ENCODE results near the gene HRH1.

Gene HRH1

DNA sequence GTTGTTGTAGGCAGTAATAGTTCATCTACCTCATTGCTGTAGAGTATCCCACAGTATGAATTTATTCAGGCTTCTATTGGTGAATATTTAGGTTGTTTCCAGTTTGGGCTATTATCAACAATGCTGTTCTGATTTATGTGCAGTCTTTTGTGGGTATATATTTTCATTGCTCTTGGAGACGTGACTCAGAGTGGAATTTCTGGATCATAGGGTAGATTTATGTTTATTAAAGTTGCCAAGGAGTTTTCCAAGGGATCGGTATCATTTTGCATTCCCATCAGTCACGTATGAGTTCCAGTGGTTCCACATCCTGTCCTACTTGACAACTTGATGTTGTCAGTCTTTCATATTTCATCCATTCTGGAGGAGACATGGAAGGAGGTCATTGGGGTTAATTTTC lies 8.4 kb upstream of the HRH1 start:
- H3K9ac ChIP-seq (ENCODE audit: low read length) = no peak overlapping the region
- H2AFZ ChIP-seq (ENCODE audit: low read length) = no peak overlapping the region
- H3K9me2 ChIP-seq (ENCODE audit: low read depth, low read length) = no peaks in the 10 kb centered on the region
- H3K27me3 ChIP-seq (ENCODE audit: insufficient read depth, low read length) = no peaks in the 10 kb centered on the region
- no peak overlapping the region for H3K27ac ChIP-seq (ENCODE audit: low read depth, low read length, poor library complexity, severe bottlenecking)
- H3K4me3 ChIP-seq (ENCODE audit: low read depth, low read length, poor library complexity, severe bottlenecking) = no peak overlapping the region
- TF ChIP-seq, protein P1, sequence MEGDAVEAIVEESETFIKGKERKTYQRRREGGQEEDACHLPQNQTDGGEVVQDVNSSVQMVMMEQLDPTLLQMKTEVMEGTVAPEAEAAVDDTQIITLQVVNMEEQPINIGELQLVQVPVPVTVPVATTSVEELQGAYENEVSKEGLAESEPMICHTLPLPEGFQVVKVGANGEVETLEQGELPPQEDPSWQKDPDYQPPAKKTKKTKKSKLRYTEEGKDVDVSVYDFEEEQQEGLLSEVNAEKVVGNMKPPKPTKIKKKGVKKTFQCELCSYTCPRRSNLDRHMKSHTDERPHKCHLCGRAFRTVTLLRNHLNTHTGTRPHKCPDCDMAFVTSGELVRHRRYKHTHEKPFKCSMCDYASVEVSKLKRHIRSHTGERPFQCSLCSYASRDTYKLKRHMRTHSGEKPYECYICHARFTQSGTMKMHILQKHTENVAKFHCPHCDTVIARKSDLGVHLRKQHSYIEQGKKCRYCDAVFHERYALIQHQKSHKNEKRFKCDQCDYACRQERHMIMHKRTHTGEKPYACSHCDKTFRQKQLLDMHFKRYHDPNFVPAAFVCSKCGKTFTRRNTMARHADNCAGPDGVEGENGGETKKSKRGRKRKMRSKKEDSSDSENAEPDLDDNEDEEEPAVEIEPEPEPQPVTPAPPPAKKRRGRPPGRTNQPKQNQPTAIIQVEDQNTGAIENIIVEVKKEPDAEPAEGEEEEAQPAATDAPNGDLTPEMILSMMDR (IDR thresholded peaks at IDR 0.05; ENCODE audit: low read length) = no peak
- TF ChIP-seq EZH2 (IDR thresholded peaks at IDR 0.05; ENCODE audit: borderline replicate concordance, low read length) = no peak
- no peak overlapping the region for H3K4me2 ChIP-seq (ENCODE audit: low read length)
- no peaks in the 10 kb centered on the region for H3K79me2 ChIP-seq (ENCODE audit: insufficient read depth, low read length)
- H3F3A ChIP-seq (ENCODE audit: insufficient read depth, low read length) = no peaks in the 10 kb centered on the region
- no peaks in the 10 kb centered on the region for H3K4me1 ChIP-seq (ENCODE audit: insufficient read depth, low read length, severe bottlenecking)
- no peaks in the 10 kb centered on the region for H4K20me1 ChIP-seq (ENCODE audit: insufficient read depth, low read length)
- no peaks in the 10 kb centered on the region for H3K9me3 ChIP-seq (ENCODE audit: low read length)
- H3K36me3 ChIP-seq (ENCODE audit: insufficient read depth, low read length) = no peaks in the 10 kb centered on the region

- Histone ChIP-seq H2AFZ (ENCODE audit: low read length) (no peak overlapping the region), H3K36me3 (ENCODE audit: insufficient read depth, low read length) (no peaks in the 10 kb centered on the region), H3F3A (ENCODE audit: insufficient read depth, low read length) (no peaks in the 10 kb centered on the region), H3K4me3 (ENCODE audit: low read depth, low read length, poor library complexity, severe bottlenecking) (no peak overlapping the region), H4K20me1 (ENCODE audit: insufficient read depth, low read length) (no peaks in the 10 kb centered on the region), H3K9me2 (ENCODE audit: low read depth, low read length) (no peaks in the 10 kb centered on the region), H3K9me3 (ENCODE audit: low read length) (no peaks in the 10 kb centered on the region), H3K4me2 (ENCODE audit: low read length) (no peak overlapping the region), H3K79me2 (ENCODE audit: insufficient read depth, low read length) (no peaks in the 10 kb centered on the region), H3K4me1 (ENCODE audit: insufficient read depth, low read length, severe bottlenecking) (no peaks in the 10 kb centered on the region), H3K9ac (ENCODE audit: low read length) (no peak overlapping the region), H3K27ac (ENCODE audit: low read depth, low read length, poor library complexity, severe bottlenecking) (no peak overlapping the region), H3K27me3 (ENCODE audit: insufficient read depth, low read length) (no peaks in the 10 kb centered on the region)
- TF ChIP-seq, protein P1 (IDR thresholded peaks at IDR 0.05; ENCODE audit: low read length) = no peak
- TF ChIP-seq EZH2 (IDR thresholded peaks at IDR 0.05; ENCODE audit: borderline replicate concordance, low read length) = no peak
Observed at GRCh38 chr3:11146773-11147660, 7.3 kb upstream of the HRH1 start.

GRCh38 chr3:11150256-11150655 lies 4.0 kb upstream of the HRH1 start:
- Histone ChIP-seq H3K4me2 (ENCODE audit: low read length) (no peak overlapping the region), H3K27me3 (ENCODE audit: insufficient read depth, low read length) (no peaks in the 10 kb centered on the region), H2AFZ (ENCODE audit: low read length) (no peak overlapping the region), H3K79me2 (ENCODE audit: insufficient read depth, low read length) (no peaks in the 10 kb centered on the region), H3K4me3 (ENCODE audit: low read depth, low read length, poor library complexity, severe bottlenecking) (no peak overlapping the region), H3K9me3 (ENCODE audit: low read length) (no peaks in the 10 kb centered on the region), H3F3A (ENCODE audit: insufficient read depth, low read length) (no peaks in the 10 kb centered on the region), H3K27ac (ENCODE audit: low read depth, low read length, poor library complexity, severe bottlenecking) (no peak overlapping the region), H3K9ac (ENCODE audit: low read length) (no peak overlapping the region), H3K9me2 (ENCODE audit: low read depth, low read length) (no peaks in the 10 kb centered on the region), H3K36me3 (ENCODE audit: insufficient read depth, low read length) (no peaks in the 10 kb centered on the region), H3K4me1 (ENCODE audit: insufficient read depth, low read length, severe bottlenecking) (no peaks in the 10 kb centered on the region), H4K20me1 (ENCODE audit: insufficient read depth, low read length) (no peaks in the 10 kb centered on the region)
- no peak for TF ChIP-seq EZH2 (IDR thresholded peaks at IDR 0.05; ENCODE audit: borderline replicate concordance, low read length)
- TF ChIP-seq, protein P1 (IDR thresholded peaks at IDR 0.05; ENCODE audit: low read length) = no peak
